Osteocyte (in vitro differentiated cells): ENCODE data around the gene TECR. TPM values are rescaled to one million over a fixed set of nuclear protein-coding genes. Genes with fewer than 3 reads are reported as not detected.
"Not testable (repeated sequence)": the region's sequence is repeated elsewhere in the genome, so short reads cannot be mapped to it uniquely, and the experiment has no call there.

Experiments
- DNase-seq: peaks from one replicate; pipeline ENCODE4 v3.0.0; 2021; ENCODE audit warnings: mixed read lengths; ENCODE audit not compliant: unreplicated experiment; ENCODE audit errors: extremely low spot score
- H3K27ac Mint-ChIP-seq: one replicate; pipeline ENCODE4 v1.8.0; 2021; ENCODE audit warnings: mild to moderate bottlenecking, mixed read lengths; ENCODE audit not compliant: unreplicated experiment
- H3K27me3 Mint-ChIP-seq: one replicate; pipeline ENCODE4 v1.8.0; 2021; ENCODE audit warnings: mixed read lengths; ENCODE audit not compliant: unreplicated experiment
- H3K36me3 Mint-ChIP-seq: one replicate; pipeline ENCODE4 v1.8.0; 2021; ENCODE audit warnings: mixed read lengths; ENCODE audit not compliant: unreplicated experiment
- H3K4me1 Mint-ChIP-seq: one replicate; pipeline ENCODE4 v1.8.0; 2021; ENCODE audit warnings: mixed read lengths; ENCODE audit not compliant: unreplicated experiment
- H3K4me3 Mint-ChIP-seq: one replicate; pipeline ENCODE4 v1.8.0; 2021; ENCODE audit warnings: mild to moderate bottlenecking, moderate library complexity, mixed read lengths; ENCODE audit not compliant: unreplicated experiment
- H3K9me3 Mint-ChIP-seq: one replicate; pipeline ENCODE4 v1.8.0; 2021; ENCODE audit warnings: mixed read lengths; ENCODE audit not compliant: unreplicated experiment
- total RNA-seq: library from RNA; stranded (reverse); gene quantifications from 2 replicates; pipeline ENCODE4 v1.2.1, GENCODE V29; 2021
- TF ChIP-seq, protein P1 (sequence below): fragments of 200-600 bp; sonication (generic); IDR thresholded peaks from 2 replicates; pipeline ENCODE4 v1.5.0; 2021; ENCODE audit warnings: antibody characterized with exemption, mild to moderate bottlenecking, moderate library complexity

Gene TECR
- total RNA-seq, 1 donor from 2014 or later: 136 TPM

- Mint-ChIP-seq H3K9me3 (no peaks in the 10 kb centered on the region), H3K27ac (no peak overlapping the region), H3K4me1 (peaks cover 4% of the 10 kb centered on the region), H3K27me3 (no peaks in the 10 kb centered on the region), H3K4me3 (no peak overlapping the region), H3K36me3 (no peaks in the 10 kb centered on the region)
- TF ChIP-seq, protein P1, sequence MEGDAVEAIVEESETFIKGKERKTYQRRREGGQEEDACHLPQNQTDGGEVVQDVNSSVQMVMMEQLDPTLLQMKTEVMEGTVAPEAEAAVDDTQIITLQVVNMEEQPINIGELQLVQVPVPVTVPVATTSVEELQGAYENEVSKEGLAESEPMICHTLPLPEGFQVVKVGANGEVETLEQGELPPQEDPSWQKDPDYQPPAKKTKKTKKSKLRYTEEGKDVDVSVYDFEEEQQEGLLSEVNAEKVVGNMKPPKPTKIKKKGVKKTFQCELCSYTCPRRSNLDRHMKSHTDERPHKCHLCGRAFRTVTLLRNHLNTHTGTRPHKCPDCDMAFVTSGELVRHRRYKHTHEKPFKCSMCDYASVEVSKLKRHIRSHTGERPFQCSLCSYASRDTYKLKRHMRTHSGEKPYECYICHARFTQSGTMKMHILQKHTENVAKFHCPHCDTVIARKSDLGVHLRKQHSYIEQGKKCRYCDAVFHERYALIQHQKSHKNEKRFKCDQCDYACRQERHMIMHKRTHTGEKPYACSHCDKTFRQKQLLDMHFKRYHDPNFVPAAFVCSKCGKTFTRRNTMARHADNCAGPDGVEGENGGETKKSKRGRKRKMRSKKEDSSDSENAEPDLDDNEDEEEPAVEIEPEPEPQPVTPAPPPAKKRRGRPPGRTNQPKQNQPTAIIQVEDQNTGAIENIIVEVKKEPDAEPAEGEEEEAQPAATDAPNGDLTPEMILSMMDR: no peak
- no peak for DNase-seq
These were observed 47.9 kb downstream of the TECR start for GRCh38 chr19:14577264-14577663.

DNA sequence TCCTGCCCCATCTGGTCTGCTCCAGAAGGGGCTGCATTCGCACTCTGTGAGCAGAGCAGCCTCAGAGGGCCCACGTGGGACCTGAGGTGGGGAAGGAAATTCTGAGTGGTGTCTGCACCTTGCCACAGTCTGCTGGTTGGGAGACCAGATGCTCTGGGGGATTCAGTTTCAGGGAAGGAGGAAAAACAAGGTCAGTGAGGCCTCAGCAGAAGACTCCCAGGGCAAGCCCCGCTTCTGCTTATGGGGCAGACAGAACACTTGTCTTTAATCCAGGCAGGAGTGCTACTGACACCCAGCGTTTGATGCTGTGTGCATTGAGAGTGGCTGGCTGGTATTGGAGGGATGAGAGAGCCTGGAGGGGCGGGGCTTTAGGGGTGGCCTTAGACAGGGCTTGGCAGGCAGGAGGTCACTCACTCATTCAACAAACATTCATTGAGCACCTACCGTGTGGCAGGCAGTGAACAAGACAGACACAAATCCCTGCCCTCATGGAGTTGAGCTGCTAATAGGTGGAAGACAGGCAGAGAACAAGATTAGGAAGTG lies 48.6 kb downstream of the TECR start:
- peaks cover 4% of the 10 kb centered on the region for H3K4me1 Mint-ChIP-seq
- TF ChIP-seq, protein P1: no peak
- no peaks in the 10 kb centered on the region for H3K9me3 Mint-ChIP-seq
- no peaks in the 10 kb centered on the region for H3K36me3 Mint-ChIP-seq
- no peak overlapping the region for H3K27ac Mint-ChIP-seq
- H3K4me3 Mint-ChIP-seq: no peak overlapping the region
- H3K27me3 Mint-ChIP-seq: no peaks in the 10 kb centered on the region
- no peak for DNase-seq

- Mint-ChIP-seq H3K27me3 (no peaks in the 10 kb centered on the region), H3K4me1 (no peaks in the 10 kb centered on the region), H3K9me3 (no peaks in the 10 kb centered on the region), H3K27ac (no peak overlapping the region), H3K36me3 (no peaks in the 10 kb centered on the region), H3K4me3 (no peak overlapping the region)
- DNase-seq: no peak
- TF ChIP-seq, protein P1: no peak
These were observed 51.3 kb downstream of the TECR start for GRCh38 chr19:14580623-14581237.

- Mint-ChIP-seq H3K36me3 (no peaks in the 10 kb centered on the region), H3K27me3 (no peaks in the 10 kb centered on the region), H3K27ac (no peak within 1 kb of the TSS), H3K4me3 (no peak within 1 kb of the TSS), H3K4me1 (no peaks in the 10 kb centered on the region), H3K9me3 (no peaks in the 10 kb centered on the region)
- TF ChIP-seq, protein P1: no peak
- DNase-seq: no peak
These were observed 53.5 kb downstream of the TECR start, which contains the start of gene CLEC17A for GRCh38 chr19:14582894-14583340. TSS of gene CLEC17A (plus strand) at chr19:14583084. CDS start at chr19:14583161, 77 bp downstream.

DNA sequence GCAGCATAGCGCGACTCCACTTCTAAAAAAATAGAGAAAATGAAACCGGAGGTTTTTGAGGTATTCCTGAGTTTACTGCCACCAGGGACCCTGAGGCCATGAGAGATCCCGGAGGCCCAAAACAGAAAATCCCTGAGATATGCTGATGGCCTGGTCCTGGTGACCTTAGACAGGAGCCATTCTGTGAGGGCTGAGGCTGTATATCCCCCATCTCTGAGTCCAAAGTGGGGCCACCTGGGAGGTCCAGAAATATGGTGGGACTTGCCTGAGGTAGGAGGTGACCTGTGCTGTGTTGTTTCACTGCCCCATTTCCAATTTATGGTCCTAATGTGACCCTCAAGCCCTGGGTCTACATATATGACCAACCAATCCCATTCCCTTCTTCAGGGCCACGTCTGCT lies 55.0 kb downstream of the TECR start:
- DNase-seq, H3K4me1 Mint-ChIP-seq, H3K27me3 Mint-ChIP-seq, H3K36me3 Mint-ChIP-seq, H3K27ac Mint-ChIP-seq, H3K4me3 Mint-ChIP-seq, H3K9me3 Mint-ChIP-seq: not testable (repeated sequence)

DNA sequence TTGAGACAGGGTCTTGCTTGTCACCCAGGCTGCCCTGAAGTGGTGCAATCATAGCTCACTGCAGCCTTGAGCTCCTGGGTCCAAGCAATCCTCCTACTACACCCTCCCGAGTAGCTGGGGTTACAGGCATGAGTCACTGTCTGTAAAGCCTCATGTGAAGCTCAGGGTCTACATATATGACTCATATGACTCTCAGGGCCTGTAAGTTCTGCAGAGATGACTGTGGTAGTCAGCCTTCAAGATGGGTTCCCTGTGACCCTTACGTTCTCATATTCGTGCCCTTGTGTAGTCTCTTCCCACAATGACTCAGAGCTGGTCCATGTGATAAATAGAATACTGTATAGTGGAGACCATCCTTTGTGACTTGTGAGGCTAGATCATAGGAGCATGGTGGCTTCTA lies 55.8 kb downstream of the TECR start:
- DNase-seq, H3K4me1 Mint-ChIP-seq, H3K4me3 Mint-ChIP-seq, H3K36me3 Mint-ChIP-seq, H3K27ac Mint-ChIP-seq, H3K27me3 Mint-ChIP-seq, H3K9me3 Mint-ChIP-seq: not testable (repeated sequence)

GRCh38 chr19:14589433-14589832 lies 60.0 kb downstream of the TECR start:
- H3K9me3 Mint-ChIP-seq, DNase-seq, H3K4me3 Mint-ChIP-seq, H3K36me3 Mint-ChIP-seq, H3K27me3 Mint-ChIP-seq, H3K27ac Mint-ChIP-seq, H3K4me1 Mint-ChIP-seq: not testable (repeated sequence)
